Stromal cell of bone marrow (primary cell): ENCODE measurements around the gene DEFB131A.
"Not testable (repeated sequence)": the region's sequence is repeated elsewhere in the genome, so short reads cannot be mapped to it uniquely, and the experiment has no call there.

ENCODE experiments used
- DNase-seq: peaks from one replicate; pipeline ENCODE4 v3.0.0-alpha.2; 2012; ENCODE audit warnings: low read depth

DEFB131A gene

GRCh38 chr4:9444114-9444513 lies at the start of gene DEFB131A:
Gene DEFB131A (plus strand): TSS chr4:9444414. CDS start chr4:9444534, 120 bp downstream.
- not testable (repeated sequence) for DNase-seq

- not testable (repeated sequence) for DNase-seq
Measured at GRCh38 chr4:9405774-9406173, 38.4 kb upstream of the DEFB131A start.

GRCh38 chr4:9406491-9406890 lies 37.7 kb upstream of the DEFB131A start:
- DNase-seq: not testable (repeated sequence)

- DNase-seq: no peak
Measured at GRCh38 chr4:9409793-9410192, 34.4 kb upstream of the DEFB131A start.

- not testable (repeated sequence) for DNase-seq
Measured at GRCh38 chr4:9421884-9422455, 22.2 kb upstream of the DEFB131A start.

GRCh38 chr4:9425916-9426315 lies 18.3 kb upstream of the DEFB131A start:
- not testable (repeated sequence) for DNase-seq

- not testable (repeated sequence) for DNase-seq
Measured at GRCh38 chr4:9430061-9430460, 14.2 kb upstream of the DEFB131A start.

GRCh38 chr4:9433320-9433719 lies 10.9 kb upstream of the DEFB131A start:
- not testable (repeated sequence) for DNase-seq

GRCh38 chr4:9436728-9437127 lies 7.5 kb upstream of the DEFB131A start:
- not testable (repeated sequence) for DNase-seq

- not testable (repeated sequence) for DNase-seq
Measured at GRCh38 chr4:9442355-9442754, 1.9 kb upstream of the DEFB131A start.

GRCh38 chr4:9444681-9445080 lies 467 bp downstream of the DEFB131A start:
- not testable (repeated sequence) for DNase-seq

GRCh38 chr4:9452251-9452650 lies 8.0 kb downstream of the DEFB131A start:
- DNase-seq: not testable (repeated sequence)

- DNase-seq: not testable (repeated sequence)
Measured at GRCh38 chr4:9454284-9454683, 10.1 kb downstream of the DEFB131A start.

GRCh38 chr4:9455046-9455445 lies 10.8 kb downstream of the DEFB131A start:
- not testable (repeated sequence) for DNase-seq

- not testable (repeated sequence) for DNase-seq
Measured at GRCh38 chr4:9479466-9479865, 35.3 kb downstream of the DEFB131A start.

- DNase-seq: not testable (repeated sequence)
Measured at GRCh38 chr4:9480066-9480465, 35.9 kb downstream of the DEFB131A start.

- not testable (repeated sequence) for DNase-seq
Measured at GRCh38 chr4:9482871-9483270, 38.7 kb downstream of the DEFB131A start.

GRCh38 chr4:9483682-9484081 lies 39.5 kb downstream of the DEFB131A start:
- DNase-seq: not testable (repeated sequence)

GRCh38 chr4:9486880-9487279 lies 42.7 kb downstream of the DEFB131A start:
- not testable (repeated sequence) for DNase-seq

- DNase-seq: not testable (repeated sequence)
Measured at GRCh38 chr4:9488796-9489195, 44.6 kb downstream of the DEFB131A start.

- not testable (repeated sequence) for DNase-seq
Measured at GRCh38 chr4:9490496-9490895, 46.3 kb downstream of the DEFB131A start.

- DNase-seq: not testable (repeated sequence)
Measured at GRCh38 chr4:9490986-9491385, 46.8 kb downstream of the DEFB131A start.

- not testable (repeated sequence) for DNase-seq
Measured at GRCh38 chr4:9493589-9493988, 49.4 kb downstream of the DEFB131A start.
